SK-N-SH (cell line): ENCODE results near the gene CFAP74. TPM values are rescaled to one million over a fixed set of nuclear protein-coding genes. Genes with fewer than 3 reads are reported as not detected.

Experiments
- CTCF ChIA-PET: fragments of 300-600, 350-600 bp; formaldehyde crosslinking; extraction: SDS; loops from one replicate; lab custom pipeline; 2021; lab: Yijun Ruan, JAX
- POLR2A ChIA-PET: fragments of 350-600 bp; sonication (Branson Sonifier 250); formaldehyde crosslinking; extraction: SDS; loops from one replicate; lab custom pipeline; 2020; ENCODE audit warnings: antibody characterized with exemption, inconsistent platforms; lab: Yijun Ruan, JAX
- DNase-seq: peaks from one replicate; pipeline ENCODE4 v3.0.0; 2012
- H2AFZ ChIP-seq: fragments of 200-600 bp; sonication (generic); 2 replicates; pipeline ENCODE4 v1.8.1; 2016; ENCODE audit warnings: antibody characterized with exemption, mild to moderate bottlenecking, low read depth
- H3F3A ChIP-seq: fragments of 200-600 bp; sonication (generic); replicated peaks from 2 replicates; pipeline ENCODE3; 2016; ENCODE audit warnings: antibody characterized with exemption, mild to moderate bottlenecking; ENCODE audit not compliant: insufficient read depth
- H3K27ac ChIP-seq, 2 experiments: fragments of 200-500 bp in 1 of 2; fragments of 200-600 bp in 1 of 2; sonication (Bioruptor generic) in 1 of 2; sonication (generic), shearing (Covaris generic) in 1 of 2; 2 replicates each; pipeline versions ENCODE4 v1.5.1 to v1.6.1; 2014 to 2016; ENCODE audit warnings: low read depth in 2 of 2, inconsistent platforms in 1 of 2, low read length in 1 of 2, mild to moderate bottlenecking in 1 of 2, mixed read lengths in 1 of 2
- H3K27me3 ChIP-seq: fragments of 200-600 bp; sonication (generic), shearing (Covaris generic); 2 replicates; pipeline ENCODE4 v1.6.1; 2016; ENCODE audit warnings: mixed run types; ENCODE audit not compliant: insufficient read depth
- H3K36me3 ChIP-seq, 2 experiments: fragments of 200-500 bp in 1 of 2; fragments of 200-600 bp in 1 of 2; sonication (Bioruptor generic) in 1 of 2; sonication (generic) in 1 of 2; replicated peaks in 1 of 2; 2 replicates each; pipeline versions ENCODE3 to v1.5.1; 2014 to 2016; ENCODE audit warnings: low read length in 1 of 2, mild to moderate bottlenecking in 1 of 2; ENCODE audit not compliant: insufficient read depth in 2 of 2, control insufficient read depth in 1 of 2
- H3K4me1 ChIP-seq, 2 experiments: fragments of 200-500 bp in 1 of 2; fragments of 200-600 bp in 1 of 2; sonication (Bioruptor generic) in 1 of 2; sonication (generic), shearing (Covaris generic) in 1 of 2; 2 replicates each; pipeline versions ENCODE4 v1.5.1 to v1.6.1; 2014 to 2016; ENCODE audit warnings: low read depth in 1 of 2, low read length in 1 of 2, mixed run types in 1 of 2; ENCODE audit not compliant: insufficient read depth in 2 of 2, control insufficient read depth in 1 of 2
- H3K4me2 ChIP-seq: fragments of 200-600 bp; sonication (generic), shearing (Covaris generic); 2 replicates; pipeline ENCODE4 v1.6.1; 2017; ENCODE audit warnings: mixed run types
- H3K4me3 ChIP-seq, 2 experiments: fragments of 200-500 bp in 1 of 2; fragments of 200-600 bp in 1 of 2; sonication (Bioruptor generic) in 1 of 2; sonication (generic), shearing (Covaris generic) in 1 of 2; 2 replicates each; pipeline versions ENCODE4 v1.5.1 to v1.8.1; 2014 to 2016; ENCODE audit warnings: low read depth in 2 of 2, inconsistent platforms in 1 of 2, low read length in 1 of 2, mild to moderate bottlenecking in 1 of 2, mixed read lengths in 1 of 2, moderate library complexity in 1 of 2
- H3K79me2 ChIP-seq: fragments of 200-600 bp; sonication (generic); 2 replicates; pipeline ENCODE4 v1.8.1; 2017; ENCODE audit warnings: mild to moderate bottlenecking; ENCODE audit not compliant: insufficient read depth
- H3K9ac ChIP-seq: fragments of 200-600 bp; sonication (generic); 2 replicates; pipeline ENCODE4 v1.6.1; 2017; ENCODE audit warnings: mixed run types
- H3K9me2 ChIP-seq: fragments of 200-600 bp; sonication (generic); 2 replicates; pipeline ENCODE4 v1.6.1; 2017; ENCODE audit warnings: mixed run types
- H3K9me3 ChIP-seq: fragments of 200-600 bp; sonication (generic); 2 replicates; pipeline ENCODE4 v1.6.1; 2017; ENCODE audit warnings: mixed run types, mild to moderate bottlenecking, moderate library complexity
- H4K20me1 ChIP-seq: fragments of 200-600 bp; sonication (generic); 2 replicates; pipeline ENCODE4 v1.6.1; 2017; ENCODE audit warnings: mild to moderate bottlenecking, mixed run types; ENCODE audit not compliant: insufficient read depth
- EP300 ChIP-seq, 2 experiments: IDR thresholded peaks; 2 replicates each; pipeline versions ENCODE4 v1.4.0 to v1.6.1; 2012; ENCODE audit warnings: borderline replicate concordance in 1 of 2, low read depth in 1 of 2, low read length in 1 of 2
- FOSL2 ChIP-seq: IDR thresholded peaks from 2 replicates; pipeline ENCODE4 v1.4.0; 2012; ENCODE audit warnings: low read depth, mild to moderate bottlenecking, moderate library complexity, borderline replicate concordance
- SIN3A ChIP-seq: IDR thresholded peaks from 2 replicates; pipeline ENCODE4 v1.6.1; 2012; ENCODE audit warnings: low read depth, mild to moderate bottlenecking, low read length, moderate library complexity, borderline replicate concordance
- WGBS: methylation state at CpG from one replicate; pipeline ENCODE4 v1.1.6; 2017; ENCODE audit warnings: low lambda C conversion rate; 5-methylcytosine and 5-hydroxymethylcytosine counted together
- polyA plus RNA-seq, 3 experiments: library from polyadenylated mRNA; depleted of rRNA; stranded (reverse); fragments of >200 nt; gene quantifications; 2 replicates each; pipeline ENCODE4 v1.2.3, GENCODE V29; 2012
- TF ChIP-seq, protein P1 (sequence below): fragments of 150-350 bp; IDR thresholded peaks from 2 replicates; pipeline ENCODE4 v1.6.1; 2016; ENCODE audit warnings: mild to moderate bottlenecking, low read depth, low read length
- TF ChIP-seq, protein P2 (sequence below): IDR thresholded peaks from 2 replicates; pipeline ENCODE4 v1.4.0; 2012; ENCODE audit warnings: low read depth

CFAP74 gene
- polyA plus RNA-seq, 1 of the 3 experiments (the other 2 are of a cell fraction), result not detected

DNA sequence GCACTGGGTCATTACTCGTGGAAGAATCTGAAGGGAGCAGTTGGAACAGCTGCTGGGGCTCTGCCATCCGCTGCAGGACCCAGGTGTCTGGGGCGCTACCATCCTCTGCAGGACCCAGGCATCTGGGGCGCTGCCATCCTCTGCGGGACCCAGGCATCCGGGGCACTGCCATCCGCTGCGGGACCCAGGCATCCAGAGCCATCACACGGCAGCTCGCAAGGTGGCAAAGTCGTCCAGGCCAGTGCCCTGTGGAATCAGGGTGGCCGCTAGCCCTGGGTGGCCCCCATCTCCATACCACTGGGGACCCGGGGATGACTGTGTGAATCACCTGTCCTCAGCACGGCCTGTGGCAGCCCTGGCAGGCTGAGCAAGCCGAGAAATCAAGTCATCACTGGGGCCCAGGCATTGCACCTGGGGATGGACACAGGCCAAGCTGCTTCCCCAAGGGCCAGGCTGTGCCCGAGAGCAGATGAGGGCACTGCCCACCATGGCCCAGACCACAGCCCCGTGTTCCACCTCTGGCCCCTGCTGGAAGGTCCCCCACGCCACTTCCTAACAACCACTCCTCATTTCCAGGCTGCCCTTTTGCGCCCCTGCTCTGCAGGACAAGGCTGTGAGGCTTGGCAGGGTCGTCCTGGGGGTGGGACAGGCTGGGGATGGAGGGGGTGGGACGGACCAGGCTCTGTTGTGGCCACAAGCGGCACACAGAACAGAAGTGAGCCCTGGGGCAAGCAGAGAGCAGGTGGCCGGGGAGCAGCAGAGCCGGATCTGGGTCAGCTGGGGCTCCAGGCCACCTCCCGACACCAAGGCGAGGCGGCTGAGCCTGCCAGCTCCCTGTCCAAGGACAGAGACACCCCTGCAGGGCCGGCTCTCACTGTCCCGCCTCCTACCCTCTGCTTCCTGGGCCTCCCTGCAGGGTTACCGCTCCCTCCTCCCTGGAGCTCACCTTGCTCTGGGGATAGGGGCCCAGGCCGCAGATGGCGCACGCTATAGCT is 28.3 kb upstream of the CFAP74 start:
- Histone ChIP-seq H3K4me1 (peaks cover 0 to 21% of the 10 kb centered on the region in 2 experiments; a peak in 1 of 4 replicates), H2AFZ (no peak overlapping the region), H3F3A (no peaks in the 10 kb centered on the region), H3K36me3 (no peaks in the 10 kb centered on the region), H3K9me2 (no peaks in the 10 kb centered on the region), H3K4me3 (no peak overlapping the region), H3K9ac (no peak overlapping the region), H3K79me2 (no peaks in the 10 kb centered on the region), H3K9me3 (no peaks in the 10 kb centered on the region), H3K27ac (peak overlapping the region in 1 of 2 experiments; percentile 43; a peak in 1 of 4 replicates), H3K4me2 (no peak overlapping the region), H3K27me3 (no peaks in the 10 kb centered on the region), H4K20me1 (no peaks in the 10 kb centered on the region)
- CTCF ChIA-PET, result interaction anchor here (0.7 to 10.7 kb wide), 11 partner anchors 9 to 475 kb away, joined by 3 to 138 read pairs (median 4); partner anchors contain the start of gene GABRD
- POLR2A ChIA-PET, result interaction anchor here (0.8 to 1.4 kb wide), 4 partner anchors 9 to 14 kb away, joined by 3 to 6 read pairs (median 4); partner anchors contain the start of gene GABRD
- TF ChIP-seq EP300 (IDR thresholded peaks at IDR 0.05; ENCODE audit: borderline replicate concordance in 1 of 2, low read depth in 1 of 2, low read length in 1 of 2), result peak in 1 of 2 experiments; percentile 55; a peak in 1 of 4 replicates
- no peak for TF ChIP-seq SIN3A
- TF ChIP-seq, protein P1, sequence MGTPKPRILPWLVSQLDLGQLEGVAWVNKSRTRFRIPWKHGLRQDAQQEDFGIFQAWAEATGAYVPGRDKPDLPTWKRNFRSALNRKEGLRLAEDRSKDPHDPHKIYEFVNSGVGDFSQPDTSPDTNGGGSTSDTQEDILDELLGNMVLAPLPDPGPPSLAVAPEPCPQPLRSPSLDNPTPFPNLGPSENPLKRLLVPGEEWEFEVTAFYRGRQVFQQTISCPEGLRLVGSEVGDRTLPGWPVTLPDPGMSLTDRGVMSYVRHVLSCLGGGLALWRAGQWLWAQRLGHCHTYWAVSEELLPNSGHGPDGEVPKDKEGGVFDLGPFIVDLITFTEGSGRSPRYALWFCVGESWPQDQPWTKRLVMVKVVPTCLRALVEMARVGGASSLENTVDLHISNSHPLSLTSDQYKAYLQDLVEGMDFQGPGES, result no peak
- peak; percentile 89 for DNase-seq
- 42% methylated on average over 8 of the region's 33 CpGs for WGBS

DNA sequence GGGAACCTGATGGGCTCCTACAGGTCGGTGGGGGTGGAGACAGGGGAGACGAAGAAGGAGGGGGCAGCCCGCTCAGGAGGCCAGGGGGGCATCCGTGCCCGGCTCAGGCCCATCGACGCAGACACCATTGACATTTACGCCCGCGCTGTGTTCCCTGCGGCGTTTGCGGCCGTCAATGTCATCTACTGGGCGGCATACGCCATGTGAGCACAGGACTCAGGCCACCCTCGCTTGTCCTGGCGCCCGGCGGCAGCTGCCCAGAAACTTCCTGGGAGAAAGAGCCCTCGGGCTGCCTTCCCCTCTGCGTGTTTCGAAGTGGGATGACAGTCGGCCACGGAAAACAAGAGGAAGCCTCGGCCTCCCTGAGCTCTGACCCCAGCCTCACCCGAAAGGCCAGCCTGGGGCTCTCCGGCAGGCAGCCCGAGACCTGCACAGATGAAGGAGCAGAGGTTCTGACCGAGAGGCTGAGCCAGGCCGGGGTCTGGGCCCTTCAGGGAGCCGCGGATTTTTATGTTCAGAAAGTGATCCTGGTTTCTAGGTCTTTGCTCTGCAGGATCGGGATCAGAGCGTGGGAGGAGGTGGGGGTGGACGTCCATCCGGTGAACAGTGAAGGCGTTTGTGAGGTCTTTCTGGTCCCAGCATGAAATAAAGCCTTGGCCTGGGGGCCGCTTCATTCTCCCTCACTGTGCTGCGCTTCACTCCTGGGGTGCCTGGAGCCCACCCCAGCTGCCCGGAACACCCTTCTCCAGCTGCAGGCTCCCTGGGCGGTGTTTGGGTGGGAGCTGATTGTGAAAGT is 26.7 kb upstream of the CFAP74 start:
- no peak for DNase-seq
- no peaks in the 10 kb centered on the region for H3K36me3 ChIP-seq
- H3K79me2 ChIP-seq, result no peaks in the 10 kb centered on the region
- no peak overlapping the region for H3K4me2 ChIP-seq
- no peaks in the 10 kb centered on the region for H3K27me3 ChIP-seq
- no peaks in the 10 kb centered on the region for H4K20me1 ChIP-seq
- CTCF ChIA-PET, result interaction anchor here (1.2 to 10.7 kb wide), 4 partner anchors 11 to 86 kb away, joined by 3 to 138 read pairs (median 16); partner anchors contain the start of gene GABRD
- peaks cover 0 to 21% of the 10 kb centered on the region in 2 experiments; a peak in 1 of 4 replicates for H3K4me1 ChIP-seq
- no peak overlapping the region for H3K9ac ChIP-seq
- POLR2A ChIA-PET, result no interaction called here
- TF ChIP-seq, protein P2, sequence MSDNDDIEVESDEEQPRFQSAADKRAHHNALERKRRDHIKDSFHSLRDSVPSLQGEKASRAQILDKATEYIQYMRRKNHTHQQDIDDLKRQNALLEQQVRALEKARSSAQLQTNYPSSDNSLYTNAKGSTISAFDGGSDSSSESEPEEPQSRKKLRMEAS, result no peak
- TF ChIP-seq FOSL2, result no peak
- H3K9me2 ChIP-seq, result no peaks in the 10 kb centered on the region
- no peak overlapping the region for H3K27ac ChIP-seq
- no peaks in the 10 kb centered on the region for H3F3A ChIP-seq
- no peak overlapping the region for H2AFZ ChIP-seq
- no peaks in the 10 kb centered on the region for H3K9me3 ChIP-seq
- no peak overlapping the region for H3K4me3 ChIP-seq
- WGBS, result 81% methylated on average over 34 of the region's 42 CpGs
